Peyer's patch (tissue), 4 donors: ENCODE results near the gene MRPL19. TPM values are rescaled to one million over a fixed set of nuclear protein-coding genes. Genes with fewer than 3 reads are reported as not detected.

ENCODE experiments used
- DNase-seq, 3 donors: peaks; one replicate each; pipeline ENCODE4 v3.0.0-alpha.2; 2017 to 2019
- H3K27ac ChIP-seq, 4 donors: fragments of 200-600 bp; sonication (generic); one replicate each; pipeline ENCODE4 v1.5.1; 2016 to 2019
- H3K27me3 ChIP-seq, 2 donors: fragments of 200-600 bp; sonication (generic); one replicate each; pipeline ENCODE4 v1.5.1; 2019
- H3K36me3 ChIP-seq, 3 donors: fragments of 200-600 bp; sonication (generic); one replicate each; pipeline ENCODE4 v1.5.1; 2016 to 2019
- H3K4me1 ChIP-seq, 4 donors: fragments of 200-600 bp; sonication (generic); one replicate each; pipeline ENCODE4 v1.5.1; 2016 to 2019
- H3K4me3 ChIP-seq, 4 donors: fragments of 200-600 bp; sonication (generic); 1 replicate in 3 of 4; 2 replicates in 1 of 4; pipeline ENCODE4 v1.5.1; 2016 to 2019; ENCODE audit warnings: mild to moderate bottlenecking in 1 of 4
- H3K9me3 ChIP-seq, 4 donors: fragments of 200-600 bp; sonication (generic); one replicate each; pipeline ENCODE4 v1.5.1; 2016 to 2019; ENCODE audit warnings: mild to moderate bottlenecking in 1 of 4
- POLR2A ChIP-seq, 2 donors: fragments of 450-650 bp; IDR thresholded peaks; one replicate each; pipeline ENCODE4 v1.5.1; 2017; ENCODE audit warnings: antibody characterized with exemption in 2 of 2, mild to moderate bottlenecking in 2 of 2, moderate library complexity in 2 of 2
- total RNA-seq, 4 donors: library from RNA; depleted of rRNA; stranded (reverse); fragments of >200 nt; gene quantifications; one replicate each; pipeline ENCODE4 v1.1.0, GENCODE V29; 2016
- TF ChIP-seq, protein P1 (sequence below), 6 experiments: fragments of 450-650 bp in 4 of 6; fragments of 200-600 bp in 2 of 6; sonication (generic) in 1 of 6; IDR thresholded peaks; one replicate each; pipeline ENCODE4 v1.5.1; 2017 to 2019; ENCODE audit warnings: antibody characterized with exemption in 6 of 6, mild to moderate bottlenecking in 3 of 6, moderate library complexity in 1 of 6

Gene MRPL19
- total RNA-seq, 4 donors from 2014 or later, result 20.6 to 61.1 (median 26.8) TPM

DNA sequence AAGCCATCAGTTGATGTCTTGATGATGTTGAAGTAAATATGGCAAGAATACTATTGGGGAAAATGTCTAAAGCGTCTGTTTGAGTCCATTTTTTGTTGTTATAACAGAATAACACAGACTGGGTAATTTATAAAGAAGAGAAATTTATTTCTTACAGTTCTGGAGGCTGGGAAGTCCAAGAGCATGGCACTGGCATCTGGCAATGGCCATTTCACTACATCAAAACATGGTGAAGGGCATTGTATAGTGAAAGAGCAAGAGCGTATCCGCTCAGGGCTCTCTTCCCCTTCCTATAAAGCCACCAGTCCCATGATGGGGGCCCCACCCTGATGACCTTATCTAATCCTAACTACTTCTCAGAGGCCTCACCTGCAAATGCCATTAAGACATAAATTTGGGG is 29.6 kb upstream of the MRPL19 start:
- Histone ChIP-seq H3K27me3 (no peaks in the 10 kb centered on the region), H3K4me1 (no peaks in the 10 kb centered on the region), H3K4me3 (no peak overlapping the region), H3K27ac (no peak overlapping the region), H3K36me3 (no peaks in the 10 kb centered on the region), H3K9me3 (no peaks in the 10 kb centered on the region)
- TF ChIP-seq, protein P1, sequence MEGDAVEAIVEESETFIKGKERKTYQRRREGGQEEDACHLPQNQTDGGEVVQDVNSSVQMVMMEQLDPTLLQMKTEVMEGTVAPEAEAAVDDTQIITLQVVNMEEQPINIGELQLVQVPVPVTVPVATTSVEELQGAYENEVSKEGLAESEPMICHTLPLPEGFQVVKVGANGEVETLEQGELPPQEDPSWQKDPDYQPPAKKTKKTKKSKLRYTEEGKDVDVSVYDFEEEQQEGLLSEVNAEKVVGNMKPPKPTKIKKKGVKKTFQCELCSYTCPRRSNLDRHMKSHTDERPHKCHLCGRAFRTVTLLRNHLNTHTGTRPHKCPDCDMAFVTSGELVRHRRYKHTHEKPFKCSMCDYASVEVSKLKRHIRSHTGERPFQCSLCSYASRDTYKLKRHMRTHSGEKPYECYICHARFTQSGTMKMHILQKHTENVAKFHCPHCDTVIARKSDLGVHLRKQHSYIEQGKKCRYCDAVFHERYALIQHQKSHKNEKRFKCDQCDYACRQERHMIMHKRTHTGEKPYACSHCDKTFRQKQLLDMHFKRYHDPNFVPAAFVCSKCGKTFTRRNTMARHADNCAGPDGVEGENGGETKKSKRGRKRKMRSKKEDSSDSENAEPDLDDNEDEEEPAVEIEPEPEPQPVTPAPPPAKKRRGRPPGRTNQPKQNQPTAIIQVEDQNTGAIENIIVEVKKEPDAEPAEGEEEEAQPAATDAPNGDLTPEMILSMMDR (IDR thresholded peaks at IDR 0.05), result no peak
- TF ChIP-seq POLR2A (IDR thresholded peaks at IDR 0.05), result no peak
- DNase-seq, result no peak

DNA sequence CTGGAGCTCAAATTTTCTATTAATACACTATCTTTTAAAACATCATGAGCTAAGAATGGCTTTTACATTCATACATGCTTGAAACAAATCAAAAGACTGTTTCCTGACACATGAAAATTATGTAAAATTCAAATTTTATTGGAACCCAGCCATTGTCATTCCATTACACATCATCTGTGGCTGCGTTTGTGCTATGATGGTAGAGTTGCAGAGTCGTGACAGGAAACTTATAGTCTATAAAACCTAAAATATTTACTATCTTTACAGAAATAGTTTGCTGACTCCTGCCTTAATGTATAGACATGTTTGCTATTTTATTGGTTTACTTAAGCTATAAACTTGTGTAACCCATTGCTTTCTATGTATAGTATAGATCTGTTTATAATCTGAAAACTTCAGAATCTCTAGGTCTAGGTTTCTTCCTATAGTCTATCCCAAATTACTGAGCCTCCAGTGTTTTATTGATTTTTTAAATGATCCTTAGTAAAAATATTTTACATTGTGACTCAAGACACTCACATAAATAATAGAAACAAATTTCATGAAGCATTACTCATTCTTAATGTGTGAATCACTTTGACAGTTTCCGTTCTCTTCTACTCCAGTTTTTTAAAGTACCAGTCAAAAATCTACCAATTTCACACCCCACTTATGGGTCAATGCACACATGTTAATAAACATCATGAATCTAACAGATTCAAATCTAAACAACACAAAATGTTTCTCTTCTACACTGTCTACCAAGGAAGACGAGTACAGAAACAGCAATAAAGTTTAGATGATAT is 26.4 kb upstream of the MRPL19 start:
- no peak for DNase-seq
- no peaks in the 10 kb centered on the region for H3K9me3 ChIP-seq

GRCh38 chr2:75621228-75621627 is 25.4 kb upstream of the MRPL19 start:
- H3K4me1 ChIP-seq, result no peaks in the 10 kb centered on the region
- no peaks in the 10 kb centered on the region for H3K9me3 ChIP-seq
- no peak overlapping the region for H3K27ac ChIP-seq
- TF ChIP-seq, protein P1 (IDR thresholded peaks at IDR 0.05), result no peak
- TF ChIP-seq POLR2A (IDR thresholded peaks at IDR 0.05), result no peak
- H3K36me3 ChIP-seq, result no peaks in the 10 kb centered on the region
- H3K27me3 ChIP-seq, result no peaks in the 10 kb centered on the region
- no peak for DNase-seq
- no peak overlapping the region for H3K4me3 ChIP-seq

More for the DNA sequence above, 26.4 kb upstream of the MRPL19 start:
- TF ChIP-seq POLR2A (IDR thresholded peaks at IDR 0.05), result no peak
- TF ChIP-seq, protein P1 (IDR thresholded peaks at IDR 0.05), result no peak
- Histone ChIP-seq H3K4me3 (no peak overlapping the region), H3K4me1 (no peaks in the 10 kb centered on the region), H3K27ac (no peak overlapping the region), H3K27me3 (no peaks in the 10 kb centered on the region), H3K36me3 (no peaks in the 10 kb centered on the region)

DNA sequence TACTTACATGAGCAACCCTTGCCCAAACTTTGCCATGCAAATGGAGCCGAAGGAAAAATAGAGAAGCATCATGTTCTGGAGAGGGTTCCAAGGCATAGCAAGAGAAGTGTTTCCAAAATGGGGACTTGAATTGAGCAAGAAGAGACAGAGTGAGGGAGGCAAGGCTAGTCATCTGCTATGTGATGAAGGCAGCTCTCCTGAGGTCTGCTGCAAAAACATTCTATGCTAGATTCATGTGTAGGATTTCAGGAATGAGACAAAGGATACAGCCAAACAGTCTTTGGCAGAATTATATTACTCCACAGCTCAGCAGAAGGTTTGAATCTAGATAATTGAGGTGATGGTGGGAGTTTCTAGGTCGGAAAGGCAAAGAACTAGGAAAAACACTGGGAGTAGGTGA is 24.1 kb upstream of the MRPL19 start:
- Histone ChIP-seq H3K4me3 (no peak overlapping the region), H3K36me3 (no peaks in the 10 kb centered on the region), H3K4me1 (no peaks in the 10 kb centered on the region), H3K9me3 (no peaks in the 10 kb centered on the region), H3K27me3 (no peaks in the 10 kb centered on the region), H3K27ac (no peak overlapping the region)
- TF ChIP-seq, protein P1 (IDR thresholded peaks at IDR 0.05), result no peak
- TF ChIP-seq POLR2A (IDR thresholded peaks at IDR 0.05), result no peak
- DNase-seq, result no peak

GRCh38 chr2:75622929-75623328 is 23.7 kb upstream of the MRPL19 start:
- H3K36me3 ChIP-seq, result no peaks in the 10 kb centered on the region
- no peak overlapping the region for H3K4me3 ChIP-seq
- H3K9me3 ChIP-seq, result no peaks in the 10 kb centered on the region
- no peaks in the 10 kb centered on the region for H3K27me3 ChIP-seq
- no peak overlapping the region for H3K27ac ChIP-seq
- no peak for DNase-seq
- TF ChIP-seq, protein P1 (IDR thresholded peaks at IDR 0.05), result no peak
- TF ChIP-seq POLR2A (IDR thresholded peaks at IDR 0.05), result no peak
- no peaks in the 10 kb centered on the region for H3K4me1 ChIP-seq
